Astrocyte of the hippocampus (primary cell): Measurements from ENCODE around the gene PCED1B.
A peak's percentile ranks its signal among the peaks of the same experiment; 100 is the strongest.
"Not testable (repeated sequence)": the region's sequence is repeated elsewhere in the genome, so short reads cannot be mapped to it uniquely, and the experiment has no call there.

Source experiments
- DNase-seq: peaks from one replicate; pipeline ENCODE4 v3.0.0; 2011; ENCODE audit warnings: low read depth, low spot score

PCED1B gene, protein sequence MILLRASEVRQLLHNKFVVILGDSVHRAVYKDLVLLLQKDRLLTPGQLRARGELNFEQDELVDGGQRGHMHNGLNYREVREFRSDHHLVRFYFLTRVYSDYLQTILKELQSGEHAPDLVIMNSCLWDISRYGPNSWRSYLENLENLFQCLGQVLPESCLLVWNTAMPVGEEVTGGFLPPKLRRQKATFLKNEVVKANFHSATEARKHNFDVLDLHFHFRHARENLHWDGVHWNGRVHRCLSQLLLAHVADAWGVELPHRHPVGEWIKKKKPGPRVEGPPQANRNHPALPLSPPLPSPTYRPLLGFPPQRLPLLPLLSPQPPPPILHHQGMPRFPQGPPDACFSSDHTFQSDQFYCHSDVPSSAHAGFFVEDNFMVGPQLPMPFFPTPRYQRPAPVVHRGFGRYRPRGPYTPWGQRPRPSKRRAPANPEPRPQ

DNA sequence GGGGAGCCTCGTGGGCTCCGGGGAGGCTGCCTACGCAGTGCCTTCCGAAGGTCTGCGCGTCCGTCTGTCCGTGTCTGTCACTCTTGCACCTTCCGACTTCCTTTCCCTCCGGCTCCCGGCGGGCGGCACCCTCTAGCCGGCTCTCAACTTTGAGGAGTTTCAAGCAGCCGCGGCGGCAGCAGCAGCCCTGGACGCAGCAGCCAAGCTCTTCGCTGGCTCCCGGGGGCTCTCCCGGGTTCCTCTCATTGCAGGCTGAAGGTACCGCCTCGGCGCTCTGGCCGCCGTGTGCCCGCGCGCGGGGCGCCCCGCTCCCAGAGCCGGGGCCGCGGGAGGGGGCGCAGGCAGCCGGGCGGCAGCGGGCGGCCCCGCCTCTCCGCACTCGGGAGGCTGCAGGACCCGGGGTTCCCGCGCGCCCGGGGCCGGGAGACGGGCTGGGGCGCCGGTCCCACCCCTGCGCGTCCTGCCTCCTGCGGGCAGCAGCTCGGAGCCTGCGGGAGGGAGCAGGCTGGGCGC lies at the start of gene PCED1B, which contains the start of gene AMIGO2:
TSS of gene PCED1B (plus strand) at position 154 of the 513 bp plus-strand sequence. CDS start 155,443 bp downstream, outside the sequence.
TSS of gene AMIGO2 (minus strand) at position 492 of the 513 bp plus-strand sequence. CDS start 957 bp downstream, outside the sequence.
- peak; percentile 88 for DNase-seq

DNA sequence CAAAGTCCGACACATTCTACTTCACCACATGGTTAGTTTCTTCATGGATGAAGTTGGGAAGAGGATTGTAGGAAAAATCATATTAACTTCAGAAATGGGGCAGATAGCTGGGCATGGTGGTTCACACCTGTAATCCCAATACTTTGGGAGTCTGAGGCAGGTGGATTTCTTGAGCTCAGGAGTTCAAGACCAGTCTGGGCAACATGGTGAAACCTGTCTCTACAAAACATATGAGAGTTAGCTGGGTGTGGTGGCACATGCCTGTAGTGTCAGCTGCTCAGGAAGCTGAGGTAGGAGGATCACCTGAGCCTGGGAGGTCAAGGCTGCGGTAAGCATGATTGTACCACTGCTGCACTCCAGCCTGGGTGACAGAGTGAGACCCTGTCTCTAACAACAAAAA lies 49.5 kb upstream of the PCED1B start:
- no peak for DNase-seq

DNA sequence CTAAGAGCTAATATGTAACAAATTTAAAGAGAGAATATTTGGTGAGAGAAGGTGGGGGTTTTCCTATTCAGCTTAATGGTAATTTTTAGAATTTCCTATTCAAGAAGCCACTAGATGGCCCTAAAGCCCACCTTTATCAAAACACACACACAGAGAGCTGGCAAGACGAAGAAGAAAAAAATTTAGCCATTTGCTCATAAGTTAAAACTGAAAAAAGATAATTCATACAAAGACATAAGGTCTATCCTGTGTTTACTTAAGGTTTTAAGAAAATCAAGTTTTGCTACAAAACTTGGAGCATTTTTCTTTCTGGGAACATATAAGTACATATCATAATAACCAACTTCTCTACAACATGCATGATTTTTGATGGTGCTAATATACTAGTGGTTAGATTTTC lies 46.8 kb upstream of the PCED1B start:
- DNase-seq = peak; percentile 70

DNA sequence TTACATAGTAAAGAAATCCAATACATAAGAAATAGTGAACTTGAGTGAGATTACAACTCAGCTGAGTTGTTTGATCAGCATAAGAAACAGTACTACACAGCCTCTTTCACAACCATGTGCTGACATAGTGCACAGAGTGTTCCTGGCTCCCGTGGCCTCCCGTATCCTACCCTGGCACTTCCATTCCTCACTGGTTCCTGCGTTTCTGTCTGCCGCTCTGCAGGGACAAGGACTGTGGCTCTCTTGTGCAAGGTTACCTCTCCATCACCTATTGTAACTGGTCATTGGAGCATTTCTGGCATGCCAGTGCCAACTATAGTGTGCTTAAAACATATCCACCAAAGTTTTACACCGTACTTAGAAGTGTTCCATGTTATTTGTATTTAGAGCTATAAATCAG lies 46.3 kb upstream of the PCED1B start:
- DNase-seq = no peak

DNA sequence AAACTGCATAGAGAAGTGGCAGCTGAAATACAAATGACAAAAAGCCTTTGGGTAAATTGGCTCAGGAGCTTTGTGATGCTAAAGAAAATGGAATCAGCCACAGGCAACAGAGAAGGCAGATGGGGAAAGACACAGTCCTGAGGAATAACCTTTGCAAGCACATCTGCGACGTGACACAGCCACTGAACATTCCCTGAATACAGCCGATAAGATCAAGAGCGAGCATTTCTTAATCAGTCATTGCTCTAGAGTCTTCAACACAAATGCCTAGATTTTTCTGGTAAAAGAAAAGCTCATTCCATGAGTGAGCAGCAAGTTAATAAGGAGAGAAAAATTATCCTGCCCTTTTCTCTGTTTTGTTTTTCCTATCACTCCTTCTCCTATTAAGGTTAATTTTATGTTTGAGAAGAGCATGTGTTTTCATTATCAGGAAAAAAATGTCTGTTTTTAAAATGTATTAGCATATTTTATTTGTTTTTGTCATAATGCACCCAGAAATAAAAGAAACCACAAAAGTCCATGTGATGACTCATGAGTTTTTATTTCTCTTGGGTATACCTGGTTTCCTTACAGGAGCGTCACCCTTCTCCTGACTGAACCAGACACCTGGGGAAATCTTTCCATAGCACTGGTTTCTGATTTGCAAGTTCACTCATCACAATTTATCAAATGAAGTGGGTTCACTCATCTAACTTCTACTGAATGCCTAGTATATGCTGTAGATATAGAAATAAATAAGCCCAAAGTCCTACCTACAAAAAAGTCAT lies 45.4 kb upstream of the PCED1B start:
- peak; percentile 20 for DNase-seq

DNA sequence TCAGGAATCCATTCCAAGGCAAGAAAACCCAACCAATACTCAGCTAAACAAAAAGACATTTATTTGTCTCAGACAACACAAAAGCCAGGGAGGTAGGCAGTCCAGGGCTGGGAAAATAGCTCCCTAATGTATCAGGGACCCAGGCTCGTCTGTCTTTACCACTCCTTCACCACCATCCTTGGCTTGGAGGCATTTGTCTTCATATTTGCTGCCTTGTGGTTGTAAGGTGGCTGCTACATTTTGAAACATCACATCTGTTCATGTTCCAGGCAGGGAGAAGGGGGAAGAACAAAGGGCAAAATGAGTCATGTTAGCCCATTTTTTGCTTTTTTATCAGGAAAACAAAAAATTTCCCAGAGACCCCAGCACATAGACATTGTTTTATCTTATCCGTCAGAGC lies 44.8 kb upstream of the PCED1B start:
- peak; percentile 63 for DNase-seq

DNA sequence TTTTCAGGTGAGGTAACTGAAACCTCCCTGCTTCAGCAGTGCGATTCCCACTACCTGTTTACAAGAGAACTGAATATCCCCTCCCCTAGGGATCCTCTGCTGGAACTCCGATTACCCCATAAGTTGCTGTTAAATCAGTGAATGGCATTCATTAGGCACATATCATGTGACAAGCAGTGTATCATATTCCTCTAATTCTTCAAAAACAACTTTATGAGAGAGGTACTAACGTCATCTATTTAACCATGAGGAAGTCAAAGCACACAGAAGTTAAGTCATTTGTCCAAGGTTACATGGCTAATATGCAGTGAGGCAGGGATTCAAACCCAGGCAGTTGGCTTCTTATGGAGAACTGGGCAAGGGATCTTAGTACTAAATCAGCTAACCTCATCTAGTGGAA lies 43.9 kb upstream of the PCED1B start:
- no peak for DNase-seq

DNA sequence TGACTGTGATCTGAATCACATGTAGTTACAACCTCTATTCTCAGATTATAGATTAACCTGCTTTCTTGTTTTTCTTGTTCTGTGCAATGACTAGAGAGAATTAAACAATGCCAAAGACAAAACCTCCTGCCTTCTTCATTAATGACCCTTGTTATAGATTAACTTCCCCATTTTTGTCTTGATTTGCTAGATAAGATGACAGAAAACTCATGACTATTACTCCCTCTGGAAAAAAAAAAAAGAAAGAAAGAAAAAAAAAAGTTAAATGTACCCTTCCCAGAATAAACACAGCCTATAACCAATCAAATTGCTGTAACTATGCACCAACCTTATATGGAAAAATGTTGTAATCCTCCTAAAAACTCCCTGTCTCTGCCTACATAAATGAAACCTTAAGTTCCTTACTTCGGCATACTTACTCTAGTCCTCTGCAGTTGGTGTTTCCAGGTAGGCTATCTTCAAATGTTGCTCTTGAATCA lies 41.1 kb upstream of the PCED1B start:
- no peak for DNase-seq

DNA sequence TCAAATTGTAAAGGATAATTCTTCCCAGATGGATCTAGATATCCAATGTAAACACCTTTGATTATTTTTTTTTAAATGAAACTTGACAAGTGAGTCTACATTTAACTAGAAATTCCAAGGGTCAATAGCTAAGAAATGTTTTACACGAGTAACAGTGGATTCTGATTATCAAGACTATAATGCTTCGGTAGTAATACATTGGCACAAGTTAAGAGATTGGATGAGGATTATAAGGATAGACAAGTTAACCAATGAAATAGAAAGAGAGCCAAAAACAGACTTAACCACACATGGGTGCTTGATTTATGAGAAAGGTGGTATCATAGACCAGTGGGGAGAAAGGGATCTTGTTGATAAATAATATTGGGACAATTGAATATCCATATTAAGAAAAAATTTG lies 40.3 kb upstream of the PCED1B start:
- DNase-seq = no peak

DNA sequence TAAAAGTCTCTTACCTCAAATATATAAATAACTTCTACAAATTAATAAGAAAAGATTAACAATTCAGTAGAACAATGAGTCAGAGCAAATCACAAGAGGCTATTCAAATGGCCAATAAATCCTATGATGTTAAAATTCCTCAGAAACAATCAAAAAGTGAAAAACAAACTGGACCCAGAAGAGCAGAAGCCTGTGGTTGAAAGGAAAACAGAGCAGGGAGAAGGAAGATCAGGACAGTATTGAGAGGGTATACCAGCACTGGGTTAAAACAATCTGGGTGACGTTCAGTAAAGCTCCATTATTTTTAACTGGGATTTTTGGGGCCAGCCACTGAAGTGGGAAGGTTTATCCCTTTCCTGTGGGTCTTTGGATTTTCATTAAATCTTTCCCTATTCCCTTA lies 39.7 kb upstream of the PCED1B start:
- DNase-seq = no peak

DNA sequence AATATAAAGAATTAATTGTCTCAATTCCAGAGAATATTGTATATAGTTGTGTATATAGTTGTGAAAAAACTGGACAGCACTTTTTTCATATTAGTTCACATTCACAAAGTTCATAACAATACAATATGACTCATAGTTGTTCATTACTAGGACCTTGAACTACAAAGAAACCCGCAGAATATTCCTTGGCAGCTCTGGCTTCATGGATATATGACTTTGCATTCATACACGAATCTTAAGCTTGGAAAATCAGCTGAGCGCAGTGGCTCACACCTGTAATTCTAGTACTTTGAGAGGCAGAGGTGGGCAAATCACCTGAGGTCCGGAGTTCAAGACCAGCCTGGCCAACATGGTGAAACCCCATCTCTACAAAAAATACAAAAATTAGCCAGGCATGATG lies 38.1 kb upstream of the PCED1B start:
- no peak for DNase-seq

DNA sequence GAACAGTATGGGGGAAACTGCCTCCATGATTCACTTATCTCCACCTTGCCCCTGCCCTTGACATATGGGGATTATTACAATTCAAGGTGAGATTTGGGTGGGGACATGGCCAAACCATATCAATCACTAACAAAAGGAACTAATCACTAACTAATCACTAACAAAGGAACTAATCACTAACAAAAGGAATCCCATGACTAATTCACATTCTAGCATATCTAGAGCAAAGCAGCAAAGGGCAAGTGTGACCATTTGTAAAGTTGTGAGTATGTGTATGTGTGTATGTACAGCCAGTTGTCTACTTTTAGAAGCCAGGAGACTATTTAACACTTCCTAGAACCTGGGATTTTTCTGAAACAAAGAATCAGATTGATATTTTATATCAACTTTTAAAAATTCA lies 30.9 kb upstream of the PCED1B start:
- DNase-seq = no peak

DNA sequence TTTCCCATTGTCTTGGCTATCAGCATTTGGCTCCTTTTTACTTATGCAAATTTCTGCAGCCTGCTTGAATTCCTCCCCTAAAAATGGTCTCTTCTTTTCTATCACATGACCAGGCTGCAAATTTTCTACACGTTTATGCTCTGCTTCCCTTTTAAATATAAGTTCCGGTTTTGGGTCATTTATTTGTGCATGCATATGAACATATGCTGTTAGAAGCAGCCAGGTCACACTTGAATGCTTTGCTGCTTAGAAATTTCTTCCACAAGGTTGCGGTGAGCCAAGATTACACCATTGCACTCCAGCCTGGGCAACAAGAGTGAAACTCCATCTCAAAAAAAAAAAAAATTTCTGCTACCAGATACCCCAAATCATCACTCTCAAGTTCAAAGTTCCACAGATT lies 28.1 kb upstream of the PCED1B start:
- DNase-seq = not testable (repeated sequence)

DNA sequence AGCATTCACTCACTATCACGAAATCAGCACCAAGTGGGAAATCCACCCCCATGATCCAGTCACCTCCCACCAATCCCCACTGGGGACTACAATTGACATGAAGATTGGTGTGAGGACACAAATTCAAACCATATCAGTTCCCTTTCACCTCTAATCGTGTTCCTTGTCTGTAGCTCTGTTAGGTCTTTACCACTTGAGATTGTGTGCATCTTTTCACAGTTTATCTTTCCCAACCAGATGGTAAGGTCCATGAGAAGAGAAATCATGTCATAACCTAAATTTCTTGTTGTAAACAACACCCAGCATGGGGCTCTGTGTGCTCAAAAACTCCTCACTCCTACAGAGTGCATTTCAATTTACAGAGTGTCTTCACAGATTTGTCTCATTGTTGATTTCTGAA lies 27.1 kb upstream of the PCED1B start:
- no peak for DNase-seq

DNA sequence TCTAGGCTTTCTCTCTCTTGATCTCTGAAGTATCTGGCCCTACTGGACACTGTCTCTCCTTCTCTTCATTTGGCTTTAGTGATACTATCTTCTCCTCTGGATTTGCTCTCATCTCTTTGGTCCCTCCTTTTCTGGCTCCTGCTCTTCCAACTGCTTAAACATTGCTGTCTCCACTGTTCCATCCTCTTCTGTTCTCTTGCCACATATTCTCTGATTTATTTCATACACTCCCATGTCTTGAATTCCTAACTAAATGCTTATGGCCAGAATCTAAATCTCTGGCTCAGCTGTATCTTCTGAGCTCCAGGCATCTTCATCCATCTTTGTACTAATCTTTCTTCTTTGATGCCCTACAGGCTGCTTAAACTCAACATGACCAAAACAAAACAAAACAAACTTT lies 25.5 kb upstream of the PCED1B start:
- DNase-seq = no peak

DNA sequence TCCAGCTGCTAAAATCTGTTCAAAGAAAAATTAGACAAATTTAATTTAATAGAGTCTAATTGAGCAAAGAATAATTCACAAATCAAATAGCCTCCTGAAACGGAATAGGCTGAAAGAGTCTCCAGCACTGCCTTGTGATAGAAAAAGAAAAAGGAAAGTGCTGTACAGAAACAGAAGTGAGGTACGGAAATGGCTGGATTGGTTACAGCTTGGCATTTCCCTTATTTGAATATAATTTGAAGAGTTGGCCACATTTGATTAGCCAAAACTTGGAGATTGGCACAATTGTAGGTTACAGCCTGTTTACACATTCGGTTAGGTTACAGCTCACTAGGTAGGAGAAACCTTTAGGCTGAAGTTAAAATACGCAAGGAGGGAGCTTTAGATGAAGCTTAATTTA lies 24.8 kb upstream of the PCED1B start:
- no peak for DNase-seq

DNA sequence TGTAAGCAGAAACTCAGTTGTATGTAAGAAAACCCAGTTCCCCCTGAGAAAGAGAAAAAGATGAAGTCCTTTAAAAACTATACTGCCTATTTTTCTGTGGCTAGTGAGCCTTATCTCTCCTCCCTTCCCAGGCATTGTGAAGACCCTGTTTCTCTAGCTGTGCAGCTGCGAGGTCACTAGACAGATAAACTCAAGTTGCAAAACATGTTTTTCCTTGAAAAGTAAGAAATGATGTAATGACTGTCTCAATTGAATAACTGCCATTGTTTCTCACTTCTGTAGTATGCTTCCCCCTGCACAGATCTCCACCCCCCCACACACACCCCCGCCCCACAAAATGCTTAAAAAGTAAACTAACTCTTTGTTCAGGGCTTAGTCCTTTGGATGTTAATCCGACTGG lies 23.6 kb upstream of the PCED1B start:
- DNase-seq = not testable (repeated sequence)

DNA sequence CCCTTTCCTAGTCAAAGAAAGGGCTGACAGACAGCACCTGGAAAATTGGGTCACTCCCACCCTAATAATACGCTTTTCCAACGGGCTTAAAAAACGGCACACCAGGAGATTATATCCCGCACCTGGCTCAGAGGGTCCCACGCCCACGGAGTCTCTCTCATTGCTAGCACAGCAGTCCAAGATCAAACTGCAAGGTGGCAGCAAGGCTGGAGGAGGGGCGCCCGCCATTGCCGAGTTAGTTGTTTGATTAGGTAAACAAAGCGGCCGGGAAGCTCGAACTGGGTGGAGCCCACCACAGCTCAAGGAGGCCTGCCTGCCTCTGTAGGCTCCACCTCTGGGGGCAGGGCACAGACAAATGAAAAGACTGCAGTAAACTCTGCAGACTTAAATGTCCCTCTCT lies 22.5 kb upstream of the PCED1B start:
- DNase-seq = not testable (repeated sequence)

DNA sequence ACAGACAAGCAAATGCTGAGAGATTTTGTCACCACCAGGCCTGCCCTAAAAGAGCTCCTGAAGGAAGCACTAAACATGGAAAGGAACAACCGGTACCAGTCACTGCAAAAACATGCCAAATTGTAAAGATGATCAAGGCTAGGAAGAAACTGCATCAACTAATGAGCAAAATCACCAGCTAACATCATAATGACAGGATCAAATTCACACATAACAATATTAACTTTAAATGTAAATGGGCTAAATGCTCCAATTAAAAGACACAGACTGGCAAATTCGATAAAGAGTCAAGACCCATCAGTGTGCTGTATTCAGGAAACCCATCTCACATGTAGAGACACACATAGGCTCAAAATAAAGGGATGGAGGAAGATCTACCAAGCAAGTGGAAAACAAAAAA lies 20.8 kb upstream of the PCED1B start:
- not testable (repeated sequence) for DNase-seq

DNA sequence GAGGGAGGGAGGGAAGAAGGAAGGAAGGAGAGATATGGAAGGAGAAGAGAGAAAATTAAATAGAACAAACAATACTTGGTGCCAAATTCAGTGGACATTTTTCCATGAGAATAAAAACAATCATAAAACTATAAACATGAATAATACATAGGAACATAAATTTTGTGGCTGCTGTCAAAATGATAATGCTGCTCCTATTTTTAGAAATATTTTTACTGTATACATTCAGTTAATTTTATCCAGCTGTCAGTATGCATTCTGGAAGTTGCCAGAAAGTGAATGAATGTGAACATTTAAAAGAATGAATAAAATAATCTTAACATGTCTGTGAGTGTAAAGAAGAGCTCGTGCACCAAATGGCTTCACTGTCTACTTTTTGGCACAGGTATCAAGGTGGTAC lies 13.9 kb upstream of the PCED1B start:
- no peak for DNase-seq

DNA sequence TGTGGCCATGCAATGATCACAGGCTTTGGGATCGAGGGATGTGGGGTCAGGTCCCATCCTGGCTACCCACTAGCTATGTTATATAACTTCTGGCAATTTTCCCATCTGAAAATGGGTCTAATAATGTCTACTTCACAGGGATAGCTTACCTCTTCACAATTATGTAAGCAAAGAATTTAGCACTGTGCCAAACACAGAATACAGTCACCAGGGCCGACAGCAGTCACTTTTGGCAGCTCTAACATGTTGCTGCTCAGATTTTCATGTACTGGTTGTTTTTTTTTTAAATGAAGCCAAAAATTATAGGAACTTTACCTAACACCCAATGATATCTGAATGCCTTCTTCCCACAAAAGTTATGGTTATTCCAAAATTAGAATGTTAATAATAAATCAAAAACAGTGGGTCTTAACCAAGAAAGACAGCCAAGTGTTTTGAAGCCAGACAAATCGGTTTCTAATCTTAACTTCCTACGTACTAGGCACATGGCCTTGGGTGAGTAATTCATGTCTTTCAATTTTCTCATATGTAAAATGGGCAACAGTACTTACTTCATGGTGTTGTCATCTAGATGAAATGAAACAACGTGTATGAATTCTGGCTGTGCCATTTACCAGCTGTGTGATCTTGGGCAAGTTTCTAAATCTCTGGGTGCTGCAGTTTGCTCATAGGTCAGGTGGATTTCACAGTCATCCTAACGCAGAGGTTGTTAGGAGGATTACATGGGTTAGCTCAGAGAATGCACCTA lies 13.0 kb upstream of the PCED1B start:
- DNase-seq = no peak

DNA sequence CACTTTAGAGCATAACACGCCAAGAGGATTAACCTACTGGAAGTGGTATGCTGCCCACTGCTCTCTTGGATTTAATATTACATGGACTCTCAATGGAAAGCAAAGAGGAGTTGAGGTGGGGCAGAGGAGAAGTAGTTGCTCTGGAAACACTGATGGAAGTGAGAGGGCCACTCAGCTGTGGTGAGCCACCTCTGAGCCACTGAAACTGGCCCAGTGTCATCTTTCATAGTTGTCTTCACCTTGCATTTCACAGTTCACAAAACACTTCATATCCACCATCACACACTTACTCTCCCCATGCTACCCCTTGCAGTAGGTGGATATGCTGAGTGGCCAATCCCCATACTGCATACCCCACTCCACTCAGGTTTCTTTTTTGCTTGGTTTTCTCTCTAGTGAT lies 12.2 kb upstream of the PCED1B start:
- no peak for DNase-seq
